ENCODE results near the gene CLASP1. TPM values are rescaled to one million over a fixed set of nuclear protein-coding genes. Genes with fewer than 3 reads are reported as not detected.

Gene CLASP1
- total and polyA plus RNA-seq, 11 donors, result 16.0 to 84.5 (median 60.2) TPM

- 0% methylated on average over 45 of the region's 45 CpGs for WGBS, 4 donors
- H3K9me3 ChIP-seq, result no peaks in the 10 kb centered on the region
Observed at GRCh38 chr2:121649596-121650314, 493 bp upstream of the CLASP1 start.

GRCh38 chr2:121648206-121649148 lies 785 bp downstream of the CLASP1 start:
- TF ChIP-seq CTCF (IDR thresholded peaks at IDR 0.05) (no peak), POLR2A (IDR thresholded peaks at IDR 0.05) (no peak)
- peaks cover 0 to 70% (median 59%) of the 10 kb centered on the region in 12 donors for H3K4me1 ChIP-seq
- H3K27ac ChIP-seq, result peak overlapping the region; percentile 92 to 100 (median 96)
- H3K4me3 ChIP-seq, result peak overlapping the region; percentile 70 to 98 (median 86)
- ATAC-seq, result peak in 3 of 4 donors; percentile 16 to 50 (median 21)
- WGBS, 4 donors, result 1% methylated on average over 34 to 41 of the region's 41 CpGs
- intact Hi-C loops (cut with DNase I), result loop anchor here (1.0 to 5.0 kb wide), 9 partner anchors 36 to 118 kb away; partner anchors contain the start of gene RNU4ATAC (in 10 of the 10)
- no peaks in the 10 kb centered on the region for H3K9me3 ChIP-seq
- no peaks in the 10 kb centered on the region for H3K27me3 ChIP-seq
- DNase-seq, result peak in 4 of 5 donors; percentile 38 to 76 (median 50)
- H3K36me3 ChIP-seq, result peaks cover 0 to 8% (median 0%) of the 10 kb centered on the region in 9 donors

More at GRCh38 chr2:121649596-121650314, 493 bp upstream of the CLASP1 start:
- Histone ChIP-seq H3K27ac (peak overlapping the region; percentile 92 to 100 (median 96)), H3K36me3 (peaks cover 0 to 8% (median 0%) of the 10 kb centered on the region in 9 donors), H3K4me1 (peaks cover 0 to 62% (median 53%) of the 10 kb centered on the region in 12 donors), H3K27me3 (no peaks in the 10 kb centered on the region), H3K4me3 (peak overlapping the region; percentile 70 to 98 (median 86))
- TF ChIP-seq CTCF (IDR thresholded peaks at IDR 0.05) (peak in 1 of 12 donors; percentile 4), POLR2A (IDR thresholded peaks at IDR 0.05) (peak in 1 of 2 donors; percentile 41)
- DNase-seq (peak; percentile 97 to 98 (median 98)), ATAC-seq (peak; percentile 98 to 99 (median 98))
- intact Hi-C loops (cut with DNase I), result loop anchor here (1.0 to 10.0 kb wide), 11 partner anchors 37 to 119 kb away; partner anchors contain the start of genes RNU4ATAC (in 10 of the 10) and NIFK (in 1 of the 10)

GRCh38 chr2:121647396-121647795 lies 1.9 kb downstream of the CLASP1 start:
- Histone ChIP-seq H3K27ac (peak overlapping the region; percentile 53 to 100 (median 96)), H3K9me3 (no peaks in the 10 kb centered on the region), H3K4me1 (peaks cover 2 to 75% (median 58%) of the 10 kb centered on the region in 12 donors), H3K36me3 (peaks cover 0 to 5% (median 0%) of the 10 kb centered on the region in 9 donors), H3K4me3 (peak overlapping the region in 10 of 12 donors; percentile 75 to 98 (median 86)), H3K27me3 (no peaks in the 10 kb centered on the region)
- ATAC-seq (no peak), DNase-seq (no peak)
- 39 to 66% (median 51%) methylated on average over 1 of the region's 1 CpG for whole genome bisulfite sequencing, 4 donors
- TF ChIP-seq POLR2A (IDR thresholded peaks at IDR 0.05) (no peak), CTCF (IDR thresholded peaks at IDR 0.05) (no peak)
- intact Hi-C loops (cut with DNase I), result loop anchor here (5.0 kb wide), 6 partner anchors 35 to 115 kb away; partner anchors contain the start of gene RNU4ATAC (in 4 of the 10)

Measured in heart left ventricle (tissue), 16 donors.